Fibroblast of the aortic adventitia (primary cell): Measurements from ENCODE around the gene ANKS4B. TPM values are rescaled to one million over a fixed set of nuclear protein-coding genes. Genes with fewer than 3 reads are reported as not detected.

Experiments
- DNase-seq: peaks from one replicate; pipeline ENCODE4 v3.0.0-alpha.2; 2010; ENCODE audit warnings: low read depth
- H3K4me3 ChIP-seq: 2 replicates; pipeline ENCODE4 v1.5.1; 2011; ENCODE audit warnings: low read depth, mild to moderate bottlenecking, control low read depth, low read length, moderate library complexity
- CTCF ChIP-seq: IDR thresholded peaks from 2 replicates; pipeline ENCODE4 v1.5.1; 2011; ENCODE audit warnings: mild to moderate bottlenecking, low read length, control low read depth, inconsistent platforms; ENCODE audit not compliant: insufficient read depth
- total RNA-seq: library from RNA; depleted of rRNA; stranded (reverse); fragments of >200 nt; gene quantifications from 2 replicates; pipeline ENCODE4 v1.2.3, GENCODE V29; 2012; ENCODE audit warnings: low replicate concordance

ANKS4B gene
- total RNA-seq, 1 donor = not detected

DNA sequence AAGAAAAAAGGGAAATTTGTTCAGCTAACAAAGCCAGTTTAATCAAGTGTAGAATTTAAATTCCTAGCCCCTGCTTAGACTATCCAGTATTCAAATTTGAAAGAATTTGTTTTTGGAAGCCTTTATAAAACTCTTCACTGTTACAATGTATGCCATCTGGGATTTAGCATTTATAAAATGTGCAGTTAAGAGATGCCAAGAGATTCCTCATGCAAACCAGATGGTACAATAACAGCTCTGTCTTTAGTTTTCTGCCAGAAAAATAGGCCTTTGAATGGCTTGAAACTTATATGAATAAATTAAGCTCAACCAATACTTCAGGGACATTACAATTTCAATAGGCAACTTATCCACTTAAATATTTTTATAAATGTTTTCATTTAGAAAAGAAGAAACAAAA is 6.8 kb upstream of the ANKS4B start:
- no peak overlapping the region for H3K4me3 ChIP-seq
- no peak for DNase-seq
- no peak for TF ChIP-seq CTCF

DNA sequence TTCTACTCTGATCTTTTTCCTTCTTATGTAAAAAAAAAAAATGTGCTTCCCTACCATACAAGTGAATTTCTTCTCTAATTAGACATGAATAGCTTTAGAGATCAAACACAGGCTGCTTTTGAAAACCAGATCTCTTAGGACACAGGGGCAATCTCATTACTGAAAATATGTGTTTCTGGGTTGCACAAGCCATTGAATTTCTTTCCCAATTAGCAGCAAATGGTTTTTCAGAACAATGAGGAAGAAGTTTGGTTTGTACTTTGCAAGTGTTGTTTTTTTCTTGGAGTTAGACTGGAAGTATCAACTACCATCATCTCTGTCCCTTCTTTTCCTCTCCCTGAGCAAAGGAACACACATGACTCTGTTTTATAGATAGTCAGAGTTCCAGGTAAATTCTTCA is 5.6 kb upstream of the ANKS4B start:
- no peak for DNase-seq
- TF ChIP-seq CTCF = no peak

GRCh38 chr16:21228361-21228872 is 5.1 kb upstream of the ANKS4B start:
- no peak for TF ChIP-seq CTCF
- H3K4me3 ChIP-seq = no peak overlapping the region
- no peak for DNase-seq

More for the DNA sequence above, 5.6 kb upstream of the ANKS4B start:
- no peak overlapping the region for H3K4me3 ChIP-seq

- TF ChIP-seq CTCF = no peak
- H3K4me3 ChIP-seq = no peak overlapping the region
- no peak for DNase-seq
Observed at GRCh38 chr16:21233045-21233520, 416 bp upstream of the ANKS4B start.

- no peak for DNase-seq
- TF ChIP-seq CTCF = no peak
Observed at GRCh38 chr16:21235199-21235585, 1.7 kb downstream of the ANKS4B start.

GRCh38 chr16:21236831-21237230 is 3.3 kb downstream of the ANKS4B start:
- no peak for TF ChIP-seq CTCF
- H3K4me3 ChIP-seq = no peak overlapping the region
- DNase-seq = no peak

More at GRCh38 chr16:21235199-21235585, 1.7 kb downstream of the ANKS4B start:
- H3K4me3 ChIP-seq = no peak overlapping the region

- no peak for TF ChIP-seq CTCF
- DNase-seq = no peak
- H3K4me3 ChIP-seq = no peak overlapping the region
Observed at GRCh38 chr16:21239646-21240045, 6.1 kb downstream of the ANKS4B start.
